Liver (tissue), 9 donors: ENCODE results near the gene SLC9C1. TPM values are rescaled to one million over a fixed set of nuclear protein-coding genes. Genes with fewer than 3 reads are reported as not detected.

Experiments
- DNase-seq: peaks from one replicate; pipeline ENCODE4 v3.0.0-alpha.2; 2017; ENCODE audit warnings: low spot score
- H3K27ac ChIP-seq, 2 donors: one replicate each; pipeline ENCODE4 v1.7.0; 2013; ENCODE audit warnings: inconsistent platforms in 2 of 2, low read length in 2 of 2, control low read depth in 1 of 2, low read depth in 1 of 2, mild to moderate bottlenecking in 1 of 2
- H3K27me3 ChIP-seq, 4 donors: one replicate each; pipeline versions ENCODE4 v1.6.1 to v1.7.0; 2013; ENCODE audit warnings: low read length in 3 of 4, inconsistent platforms in 1 of 4, mild to moderate bottlenecking in 1 of 4, moderate library complexity in 1 of 4; ENCODE audit not compliant: control insufficient read depth in 4 of 4, insufficient read depth in 4 of 4
- H3K36me3 ChIP-seq, 4 donors: one replicate each; pipeline versions ENCODE4 v1.6.1 to v1.7.0; 2013; ENCODE audit warnings: low read length in 3 of 4, mild to moderate bottlenecking in 3 of 4, low read depth in 1 of 4, moderate library complexity in 1 of 4; ENCODE audit not compliant: control insufficient read depth in 4 of 4, insufficient read depth in 3 of 4
- H3K4me1 ChIP-seq, 4 donors: one replicate each; pipeline versions ENCODE4 v1.6.1 to v1.7.0; 2013; ENCODE audit warnings: low read length in 3 of 4, mild to moderate bottlenecking in 3 of 4, moderate library complexity in 1 of 4; ENCODE audit not compliant: control insufficient read depth in 4 of 4, insufficient read depth in 4 of 4
- H3K4me3 ChIP-seq, 3 donors: one replicate each; pipeline versions ENCODE4 v1.6.1 to v1.7.0; 2013; ENCODE audit warnings: low read length in 3 of 3, control low read depth in 1 of 3, low read depth in 1 of 3, mild to moderate bottlenecking in 1 of 3
- H3K9ac ChIP-seq, 2 donors: one replicate each; pipeline ENCODE4 v1.7.0; 2013; ENCODE audit warnings: low read length in 2 of 2, mild to moderate bottlenecking in 2 of 2, moderate library complexity in 2 of 2, control low read depth in 1 of 2, low read depth in 1 of 2
- H3K9me3 ChIP-seq, 4 donors: one replicate each; pipeline versions ENCODE4 v1.6.1 to v1.7.0; 2013; ENCODE audit warnings: low read length in 3 of 4; ENCODE audit not compliant: control insufficient read depth in 4 of 4
- EGR1 ChIP-seq, 2 donors: IDR thresholded peaks; 2 replicates each; pipeline ENCODE4 v1.6.1; 2016 to 2018; ENCODE audit warnings: antibody characterized with exemption in 2 of 2, low read depth in 2 of 2
- FOXA1 ChIP-seq: IDR thresholded peaks from 2 replicates; pipeline ENCODE4 v1.6.1; 2016; ENCODE audit warnings: antibody characterized with exemption
- FOXA2 ChIP-seq: IDR thresholded peaks from 2 replicates; pipeline ENCODE4 v1.6.1; 2016; ENCODE audit warnings: antibody characterized with exemption
- GABPA ChIP-seq, 2 donors: IDR thresholded peaks in 1 of 2; conservative IDR thresholded peaks in 1 of 2; 2 replicates each; pipeline ENCODE4 v1.6.1; 2016; ENCODE audit warnings: antibody characterized with exemption in 2 of 2, mild to moderate bottlenecking in 1 of 2, moderate library complexity in 1 of 2
- HNF4A ChIP-seq, 2 donors: conservative IDR thresholded peaks; 2 replicates each; pipeline ENCODE4 v1.6.1; 2016; ENCODE audit warnings: antibody characterized with exemption in 2 of 2, mild to moderate bottlenecking in 2 of 2
- HNF4G ChIP-seq: IDR thresholded peaks from 2 replicates; pipeline ENCODE4 v1.6.1; 2016; ENCODE audit warnings: antibody characterized with exemption
- JUND ChIP-seq, 2 donors: IDR thresholded peaks; 2 replicates each; pipeline ENCODE4 v1.6.1; 2016; ENCODE audit warnings: antibody characterized with exemption in 2 of 2
- NR2F2 ChIP-seq: IDR thresholded peaks from 2 replicates; pipeline ENCODE4 v1.6.1; 2016; ENCODE audit warnings: antibody characterized with exemption
- RAD21 ChIP-seq, 2 donors: IDR thresholded peaks; 2 replicates each; pipeline ENCODE4 v1.6.1; 2016; ENCODE audit warnings: antibody characterized with exemption in 2 of 2, mild to moderate bottlenecking in 2 of 2
- RXRA ChIP-seq, 2 donors: IDR thresholded peaks; 2 replicates each; pipeline ENCODE4 v1.6.1; 2017 to 2018; ENCODE audit warnings: antibody characterized with exemption in 2 of 2, mild to moderate bottlenecking in 1 of 2
- SP1 ChIP-seq: IDR thresholded peaks from 2 replicates; pipeline ENCODE4 v1.6.1; 2018; ENCODE audit warnings: antibody characterized with exemption, mild to moderate bottlenecking
- TAF1 ChIP-seq: conservative IDR thresholded peaks from 2 replicates; pipeline ENCODE4 v1.6.1; 2016; ENCODE audit warnings: antibody characterized with exemption, mild to moderate bottlenecking
- YY1 ChIP-seq: IDR thresholded peaks from 2 replicates; pipeline ENCODE4 v1.6.1; 2016; ENCODE audit warnings: antibody characterized with exemption, mild to moderate bottlenecking
- WGBS: extraction: QIAGEN DNeasy Blood & Tissue Kit; methylation state at CpG from one replicate; pipeline ENCODE4 v1.1.7; 2013; 5-methylcytosine and 5-hydroxymethylcytosine counted together
- polyA plus RNA-seq, 2 donors: library from polyadenylated mRNA; stranded (reverse) in 1 of 2; unstranded in 1 of 2; fragments of 200-250 nt in 1 of 2; fragments of >200 nt in 1 of 2; fragmentation: Nextera tagmentation in 1 of 2; extraction: Ambion mirVana in 1 of 2; gene quantifications; one replicate each; pipeline versions ENCODE4 v1.2.1 to v1.2.3, GENCODE V29; 2013 to 2015
- total RNA-seq, 2 donors: library from RNA; depleted of rRNA; stranded (reverse); fragments of >200 nt; gene quantifications; one replicate each; pipeline ENCODE4 v1.2.3, GENCODE V29; 2014
- TF ChIP-seq, protein P1 (sequence below): IDR thresholded peaks from 2 replicates; pipeline ENCODE4 v1.6.1; 2016; ENCODE audit warnings: antibody characterized with exemption
- TF ChIP-seq, protein P2 (sequence below): IDR thresholded peaks from 2 replicates; pipeline ENCODE4 v1.6.1; 2016; ENCODE audit warnings: antibody characterized with exemption
- TF ChIP-seq, protein P3 (sequence below): fragments of 150-350 bp; IDR thresholded peaks from 2 replicates; pipeline ENCODE4 v1.5.1; 2017; ENCODE audit warnings: improper control_type of control experiment, low read depth, low read length; ENCODE audit not compliant: missing input control
- TF ChIP-seq, protein P4 (sequence below): IDR thresholded peaks from 2 replicates; pipeline ENCODE4 v1.6.1; 2016; ENCODE audit warnings: antibody characterized with exemption
- donor health status: healthy.
- donor health status: healthy.
- donor health status: healthy.
- donor health status: healthy.
- donor health status: healthy.

SLC9C1 gene
- total and polyA plus RNA-seq, 4 donors: 0.28 TPM; not detected in 3

DNA sequence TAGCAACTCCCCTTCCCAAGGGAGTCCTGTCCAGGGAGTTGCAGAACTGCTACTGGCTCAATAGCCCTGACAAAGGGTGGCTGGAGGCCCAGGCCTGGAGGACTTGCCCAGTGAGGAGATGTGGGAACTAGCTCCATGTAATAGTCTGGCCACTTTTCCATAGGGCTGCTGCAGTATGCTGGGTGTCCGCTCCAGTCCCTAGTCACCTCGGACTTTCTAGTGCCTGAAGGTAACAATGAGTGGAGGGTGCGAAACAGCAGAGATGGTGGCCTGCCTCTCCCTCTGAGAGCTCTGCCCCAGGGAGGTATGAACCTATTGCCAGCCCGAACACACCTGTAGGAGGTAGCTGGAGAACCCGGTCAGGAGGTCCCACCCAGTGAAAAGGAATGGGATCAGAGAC lies 119.0 kb downstream of the SLC9C1 start:
- no peaks in the 10 kb centered on the region for H3K9me3 ChIP-seq

DNA sequence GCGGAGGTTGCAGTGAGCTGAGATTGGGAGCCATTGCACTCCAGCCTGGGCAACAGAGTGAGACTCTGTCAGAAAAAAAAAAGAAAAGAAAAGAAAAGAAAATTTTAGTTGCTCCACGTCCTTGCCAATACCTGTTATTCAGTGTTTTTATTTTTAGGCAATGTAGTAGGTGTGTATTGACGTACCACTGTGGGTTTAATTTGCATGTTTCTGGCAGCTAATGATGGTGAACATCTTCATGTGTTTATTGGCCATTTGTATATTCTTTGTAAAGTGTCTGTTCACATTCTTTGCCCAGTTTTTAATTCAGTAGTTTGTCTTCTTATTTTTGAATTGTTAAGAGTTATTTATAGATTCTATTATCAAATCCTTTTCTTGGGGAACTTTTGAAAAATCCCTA lies 122.9 kb downstream of the SLC9C1 start:
- Histone ChIP-seq H3K27me3 (no peaks in the 10 kb centered on the region), H3K9ac (no peak overlapping the region), H3K27ac (no peak overlapping the region), H3K36me3 (no peaks in the 10 kb centered on the region), H3K4me3 (no peak overlapping the region), H3K9me3 (no peaks in the 10 kb centered on the region), H3K4me1 (no peaks in the 10 kb centered on the region)
- WGBS: 91% methylated on average over 3 of the region's 3 CpGs
- TF ChIP-seq, protein P1, sequence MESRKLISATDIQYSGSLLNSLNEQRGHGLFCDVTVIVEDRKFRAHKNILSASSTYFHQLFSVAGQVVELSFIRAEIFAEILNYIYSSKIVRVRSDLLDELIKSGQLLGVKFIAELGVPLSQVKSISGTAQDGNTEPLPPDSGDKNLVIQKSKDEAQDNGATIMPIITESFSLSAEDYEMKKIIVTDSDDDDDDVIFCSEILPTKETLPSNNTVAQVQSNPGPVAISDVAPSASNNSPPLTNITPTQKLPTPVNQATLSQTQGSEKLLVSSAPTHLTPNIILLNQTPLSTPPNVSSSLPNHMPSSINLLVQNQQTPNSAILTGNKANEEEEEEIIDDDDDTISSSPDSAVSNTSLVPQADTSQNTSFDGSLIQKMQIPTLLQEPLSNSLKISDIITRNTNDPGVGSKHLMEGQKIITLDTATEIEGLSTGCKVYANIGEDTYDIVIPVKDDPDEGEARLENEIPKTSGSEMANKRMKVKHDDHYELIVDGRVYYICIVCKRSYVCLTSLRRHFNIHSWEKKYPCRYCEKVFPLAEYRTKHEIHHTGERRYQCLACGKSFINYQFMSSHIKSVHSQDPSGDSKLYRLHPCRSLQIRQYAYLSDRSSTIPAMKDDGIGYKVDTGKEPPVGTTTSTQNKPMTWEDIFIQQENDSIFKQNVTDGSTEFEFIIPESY: no peak
- TF ChIP-seq EGR1 (IDR thresholded peaks at IDR 0.05; ENCODE audit: low read depth in 2 of 2) (no peak), TAF1 (no peak), FOXA1 (no peak), RXRA (IDR thresholded peaks at IDR 0.05) (no peak), GABPA (IDR thresholded peaks at IDR 0.05 in 1 of 2, conservative IDR thresholded peaks at IDR 0.05 in 1 of 2) (no peak), JUND (IDR thresholded peaks at IDR 0.05) (no peak), RAD21 (IDR thresholded peaks at IDR 0.05) (no peak), YY1 (no peak), HNF4A (conservative IDR thresholded peaks at IDR 0.05) (no peak), HNF4G (no peak), SP1 (no peak), FOXA2 (no peak)
- TF ChIP-seq, protein P2, sequence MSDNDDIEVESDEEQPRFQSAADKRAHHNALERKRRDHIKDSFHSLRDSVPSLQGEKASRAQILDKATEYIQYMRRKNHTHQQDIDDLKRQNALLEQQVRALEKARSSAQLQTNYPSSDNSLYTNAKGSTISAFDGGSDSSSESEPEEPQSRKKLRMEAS: no peak
- TF ChIP-seq, protein P3, sequence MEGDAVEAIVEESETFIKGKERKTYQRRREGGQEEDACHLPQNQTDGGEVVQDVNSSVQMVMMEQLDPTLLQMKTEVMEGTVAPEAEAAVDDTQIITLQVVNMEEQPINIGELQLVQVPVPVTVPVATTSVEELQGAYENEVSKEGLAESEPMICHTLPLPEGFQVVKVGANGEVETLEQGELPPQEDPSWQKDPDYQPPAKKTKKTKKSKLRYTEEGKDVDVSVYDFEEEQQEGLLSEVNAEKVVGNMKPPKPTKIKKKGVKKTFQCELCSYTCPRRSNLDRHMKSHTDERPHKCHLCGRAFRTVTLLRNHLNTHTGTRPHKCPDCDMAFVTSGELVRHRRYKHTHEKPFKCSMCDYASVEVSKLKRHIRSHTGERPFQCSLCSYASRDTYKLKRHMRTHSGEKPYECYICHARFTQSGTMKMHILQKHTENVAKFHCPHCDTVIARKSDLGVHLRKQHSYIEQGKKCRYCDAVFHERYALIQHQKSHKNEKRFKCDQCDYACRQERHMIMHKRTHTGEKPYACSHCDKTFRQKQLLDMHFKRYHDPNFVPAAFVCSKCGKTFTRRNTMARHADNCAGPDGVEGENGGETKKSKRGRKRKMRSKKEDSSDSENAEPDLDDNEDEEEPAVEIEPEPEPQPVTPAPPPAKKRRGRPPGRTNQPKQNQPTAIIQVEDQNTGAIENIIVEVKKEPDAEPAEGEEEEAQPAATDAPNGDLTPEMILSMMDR: no peak
- TF ChIP-seq, protein P4, sequence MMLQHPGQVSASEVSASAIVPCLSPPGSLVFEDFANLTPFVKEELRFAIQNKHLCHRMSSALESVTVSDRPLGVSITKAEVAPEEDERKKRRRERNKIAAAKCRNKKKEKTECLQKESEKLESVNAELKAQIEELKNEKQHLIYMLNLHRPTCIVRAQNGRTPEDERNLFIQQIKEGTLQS: no peak
- DNase-seq: no peak

More for the DNA sequence above, 119.0 kb downstream of the SLC9C1 start:
- TF ChIP-seq JUND (IDR thresholded peaks at IDR 0.05) (no peak), NR2F2 (no peak)
- Histone ChIP-seq H3K4me1 (no peaks in the 10 kb centered on the region), H3K27ac (no peak overlapping the region), H3K27me3 (no peaks in the 10 kb centered on the region), H3K9ac (no peak overlapping the region), H3K36me3 (no peaks in the 10 kb centered on the region), H3K4me3 (no peak overlapping the region)
- 88% methylated on average over 5 of the region's 5 CpGs for WGBS
- no peak for DNase-seq

DNA sequence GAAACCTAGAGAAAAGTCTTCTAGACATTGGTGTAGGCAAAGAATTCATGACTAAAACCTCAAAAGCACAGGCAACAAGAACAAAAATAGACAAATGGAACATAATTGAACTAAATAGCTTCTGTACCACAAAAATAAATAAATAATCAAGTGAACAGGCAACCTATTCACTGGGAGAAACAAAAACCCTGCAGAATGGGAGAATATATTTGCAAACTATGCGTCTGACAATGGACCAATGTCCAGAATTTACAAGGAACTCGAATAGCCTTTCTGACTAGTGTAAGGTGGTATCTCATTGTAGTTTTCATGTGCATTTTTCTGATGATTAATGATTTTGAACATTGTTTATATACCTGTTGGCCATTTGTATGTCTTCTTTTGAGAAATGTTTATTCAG lies 124.0 kb downstream of the SLC9C1 start:
- Histone ChIP-seq H3K9ac (no peak overlapping the region), H3K36me3 (no peaks in the 10 kb centered on the region), H3K27me3 (no peaks in the 10 kb centered on the region), H3K27ac (no peak overlapping the region), H3K4me3 (no peak overlapping the region), H3K4me1 (no peaks in the 10 kb centered on the region), H3K9me3 (no peaks in the 10 kb centered on the region)
- TF ChIP-seq, protein P2: no peak
- WGBS: 80% methylated on average over 2 of the region's 2 CpGs
- no peak for DNase-seq
